H1 (cell line): Measurements from ENCODE around the gene UCN. TPM values are rescaled to one million over a fixed set of nuclear protein-coding genes. Genes with fewer than 3 reads are reported as not detected.

Experiments
- CTCF ChIA-PET: fragments of 300-600 bp; sonication (Branson Sonifier 250); formaldehyde crosslinking; loops from one replicate; lab custom pipeline; 2021; ENCODE audit not compliant: partially characterized antibody; lab: Charles Lee
- POLR2A ChIA-PET: fragments of 300-600 bp; sonication (Branson Sonifier 250); formaldehyde crosslinking; loops from one replicate; lab custom pipeline; 2021; ENCODE audit warnings: inconsistent platforms; ENCODE audit not compliant: partially characterized antibody; lab: Charles Lee
- DNase-seq, 2 experiments: peaks; one replicate each; pipeline versions ENCODE4 v3.0.0 to v3.0.0-alpha.2; 2010 to 2022; ENCODE audit warnings: low spot score in 2 of 2, low read depth in 1 of 2, mixed read lengths in 1 of 2
- FAIRE-seq: peaks from 2 replicates; lab custom pipeline; 2011; peaks lifted over from hg19 to GRCh38; lab: Jason Lieb, UNC
- H2AFZ ChIP-seq: 2 replicates; pipeline ENCODE4 v1.8.1; 2012; ENCODE audit warnings: low read length, inconsistent platforms
- H2AK5ac ChIP-seq: 2 replicates; pipeline ENCODE4 v1.6.1; 2013; ENCODE audit warnings: low read depth, low read length
- H2BK120ac ChIP-seq: replicated peaks from 2 replicates; pipeline ENCODE3; 2013; ENCODE audit warnings: low read depth, low read length, inconsistent platforms
- H2BK12ac ChIP-seq: 2 replicates; pipeline ENCODE4 v1.6.1; 2013; ENCODE audit warnings: low read depth, low read length
- H2BK15ac ChIP-seq: 2 replicates; pipeline ENCODE4 v1.6.1; 2013; ENCODE audit warnings: low read length
- H2BK20ac ChIP-seq: 2 replicates; pipeline ENCODE4 v1.6.1; 2013; ENCODE audit warnings: low read length
- H2BK5ac ChIP-seq: 2 replicates; pipeline ENCODE4 v1.6.1; 2013; ENCODE audit warnings: low read depth, low read length
- H3K14ac ChIP-seq: 2 replicates; pipeline ENCODE4 v1.6.1; 2013; ENCODE audit warnings: inconsistent platforms; ENCODE audit not compliant: insufficient read length
- H3K18ac ChIP-seq: 2 replicates; pipeline ENCODE4 v1.6.1; 2013; ENCODE audit warnings: low read length; ENCODE audit errors: extremely low read depth
- H3K23ac ChIP-seq: 2 replicates; pipeline ENCODE4 v1.6.1; 2013; ENCODE audit warnings: inconsistent platforms; ENCODE audit not compliant: insufficient read length
- H3K23me2 ChIP-seq: 2 replicates; pipeline ENCODE4 v1.6.1; 2013; ENCODE audit warnings: low read depth, low read length
- H3K27ac ChIP-seq: 2 replicates; pipeline ENCODE4 v1.6.1; 2011; ENCODE audit warnings: low read depth, low read length, inconsistent platforms
- H3K27me3 ChIP-seq, 4 experiments: replicated peaks in 1 of 4; 1 replicate in 1 of 4; 2 replicates in 3 of 4; pipeline versions ENCODE4 v1.6.1 to v1.8.1; 2011 to 2013; ENCODE audit warnings: low read length in 3 of 4, mild to moderate bottlenecking in 3 of 4, inconsistent platforms in 2 of 4, mixed read lengths in 2 of 4, moderate library complexity in 1 of 4; ENCODE audit not compliant: control insufficient read depth in 3 of 4, insufficient read depth in 3 of 4; ENCODE audit errors: extremely low read depth in 1 of 4
- H3K36me3 ChIP-seq, 4 experiments: 2 replicates each; pipeline versions ENCODE4 v1.6.1 to v1.8.1; 2011 to 2013; ENCODE audit warnings: mild to moderate bottlenecking in 4 of 4, low read length in 3 of 4, moderate library complexity in 2 of 4, control low read depth in 1 of 4, inconsistent platforms in 1 of 4; ENCODE audit not compliant: insufficient read depth in 4 of 4, control insufficient read depth in 2 of 4
- H3K4ac ChIP-seq: replicated peaks from 2 replicates; pipeline ENCODE3; 2013; ENCODE audit warnings: low read length, low read depth, mixed read lengths, inconsistent platforms; ENCODE audit not compliant: insufficient read length
- H3K4me1 ChIP-seq, 4 experiments: replicated peaks in 1 of 4; 1 replicate in 1 of 4; 2 replicates in 3 of 4; pipeline versions ENCODE4 v1.6.1 to v1.8.1; 2011 to 2013; ENCODE audit warnings: low read length in 3 of 4, inconsistent platforms in 2 of 4, mixed read lengths in 1 of 4; ENCODE audit not compliant: insufficient read depth in 4 of 4, control insufficient read depth in 3 of 4
- H3K4me2 ChIP-seq, 2 experiments: 2 replicates each; pipeline versions ENCODE4 v1.6.1 to v1.8.1; 2011 to 2013; ENCODE audit warnings: low read depth in 2 of 2, low read length in 2 of 2, control low read depth in 1 of 2, inconsistent platforms in 1 of 2, mild to moderate bottlenecking in 1 of 2; ENCODE audit not compliant: insufficient read depth in 1 of 2
- H3K4me3 ChIP-seq, 4 experiments: fragments of 200-600, 300-600 bp in 1 of 4; sonication (generic), shearing (Covaris generic), sonication (Bioruptor Twin) in 1 of 4; 2 replicates each; pipeline versions ENCODE4 v1.5.1 to v1.8.1; 2011 to 2016; ENCODE audit warnings: low read length in 4 of 4, low read depth in 3 of 4, control low read depth in 2 of 4, inconsistent platforms in 2 of 4, mild to moderate bottlenecking in 2 of 4, mixed read lengths in 1 of 4, moderate library complexity in 1 of 4; ENCODE audit not compliant: insufficient read depth in 2 of 4; ENCODE audit errors: extremely low read depth in 1 of 4
- H3K56ac ChIP-seq: replicated peaks from 2 replicates; pipeline ENCODE3; 2013; ENCODE audit warnings: low read depth, mild to moderate bottlenecking, mixed read lengths, low read length, inconsistent platforms; ENCODE audit not compliant: insufficient read length
- H3K79me1 ChIP-seq: 2 replicates; pipeline ENCODE4 v1.6.1; 2013; ENCODE audit warnings: low read depth, low read length, control low read depth
- H3K79me2 ChIP-seq, 2 experiments: 2 replicates each; pipeline versions ENCODE4 v1.6.1 to v1.8.1; 2012 to 2013; ENCODE audit warnings: low read length in 2 of 2, mild to moderate bottlenecking in 2 of 2, inconsistent platforms in 1 of 2; ENCODE audit not compliant: insufficient read depth in 2 of 2, control insufficient read depth in 1 of 2
- H3K9ac ChIP-seq, 4 experiments: replicated peaks in 1 of 4; 1 replicate in 1 of 4; 2 replicates in 3 of 4; pipeline versions ENCODE4 v1.6.1 to v1.8.1; 2011 to 2013; ENCODE audit warnings: low read depth in 3 of 4, low read length in 3 of 4, control low read depth in 2 of 4, mild to moderate bottlenecking in 2 of 4, moderate library complexity in 2 of 4, inconsistent platforms in 1 of 4; ENCODE audit errors: extremely low read depth in 1 of 4
- H3K9me3 ChIP-seq, 2 experiments: 2 replicates each; pipeline versions ENCODE4 v1.6.1 to v1.8.1; 2012 to 2013; ENCODE audit warnings: mild to moderate bottlenecking in 2 of 2, moderate library complexity in 2 of 2, control low read depth in 1 of 2, inconsistent platforms in 1 of 2, low read depth in 1 of 2, low read length in 1 of 2, mixed read lengths in 1 of 2; ENCODE audit not compliant: insufficient read depth in 2 of 2
- H4K20me1 ChIP-seq, 2 experiments: replicated peaks in 1 of 2; 2 replicates each; pipeline versions ENCODE3 to v1.8.1; 2011 to 2013; ENCODE audit warnings: inconsistent platforms in 2 of 2, low read length in 2 of 2, mild to moderate bottlenecking in 1 of 2; ENCODE audit not compliant: insufficient read depth in 2 of 2, control insufficient read depth in 1 of 2
- H4K5ac ChIP-seq: 2 replicates; pipeline ENCODE4 v1.6.1; 2013; ENCODE audit warnings: low read length, low read depth, mixed read lengths, inconsistent platforms; ENCODE audit not compliant: insufficient read length
- H4K8ac ChIP-seq: 2 replicates; pipeline ENCODE4 v1.8.0; 2013; ENCODE audit warnings: mild to moderate bottlenecking, moderate library complexity, low read length, inconsistent platforms; ENCODE audit not compliant: insufficient read depth; ENCODE audit errors: extremely low read depth
- H4K91ac ChIP-seq: replicated peaks from 2 replicates; pipeline ENCODE3; 2013; ENCODE audit warnings: low read length, mixed read lengths, inconsistent platforms; ENCODE audit not compliant: insufficient read length
- CHD2 ChIP-seq: IDR thresholded peaks from 2 replicates; pipeline ENCODE4 v1.6.1; 2012; ENCODE audit warnings: low read length, improper control_type of control experiment
- EZH2 ChIP-seq: fragments of 200-600 bp; sonication (generic); IDR thresholded peaks from 2 replicates; pipeline ENCODE4 v1.7.1; 2012; ENCODE audit warnings: low read depth, mild to moderate bottlenecking, moderate library complexity, low read length, inconsistent platforms; ENCODE audit not compliant: severe bottlenecking
- FOSL1 ChIP-seq: IDR thresholded peaks from 2 replicates; pipeline ENCODE4 v1.6.1; 2011; ENCODE audit warnings: mild to moderate bottlenecking, low read depth, low read length, moderate library complexity; ENCODE audit not compliant: insufficient read depth
- KDM4A ChIP-seq: IDR thresholded peaks from one replicate; pipeline ENCODE4 v1.7.1; 2012; ENCODE audit warnings: low read depth, mild to moderate bottlenecking, moderate library complexity, low read length, inconsistent platforms; ENCODE audit not compliant: severe bottlenecking
- NANOG ChIP-seq: IDR thresholded peaks from 2 replicates; pipeline ENCODE4 v1.6.1; 2011; ENCODE audit warnings: low read length, low read depth, mild to moderate bottlenecking, inconsistent platforms; ENCODE audit not compliant: insufficient read depth, poor library complexity, severe bottlenecking
- NRF1 ChIP-seq: IDR thresholded peaks from 2 replicates; pipeline ENCODE4 v1.6.1; 2011; ENCODE audit warnings: mild to moderate bottlenecking, low read depth, low read length, improper control_type of control experiment
- PHF8 ChIP-seq: fragments of 200-600 bp; sonication (generic); conservative IDR thresholded peaks from 2 replicates; pipeline ENCODE4 v1.7.1; 2012; ENCODE audit warnings: low read depth, mild to moderate bottlenecking, inconsistent platforms, low read length, moderate library complexity
- SAP30 ChIP-seq: fragments of 300-600 bp; sonication (generic); IDR thresholded peaks from 2 replicates; pipeline ENCODE4 v1.7.1; 2012; ENCODE audit warnings: low read length, moderate library complexity, mild to moderate bottlenecking, inconsistent platforms; ENCODE audit not compliant: insufficient read depth, insufficient replicate concordance
- SIRT6 ChIP-seq: IDR thresholded peaks from one replicate; pipeline ENCODE4 v1.7.1; 2012; ENCODE audit warnings: low read length, inconsistent platforms
- TAF1 ChIP-seq: IDR thresholded peaks from 2 replicates; pipeline ENCODE4 v1.6.1; 2011; ENCODE audit warnings: mild to moderate bottlenecking, low read depth, low read length
- WGBS, 2 experiments: shearing (Covaris generic) in 1 of 2; methylation state at CpG; one replicate each; pipeline versions ENCODE4 v1.1.6 to v1.1.7; 2013 to 2015; ENCODE audit warnings: low lambda C conversion rate in 2 of 2, mixed read lengths in 2 of 2, inconsistent platforms in 1 of 2, low coverage in 1 of 2, missing lambda C conversion rate in 1 of 2; ENCODE audit not compliant: insufficient replicate concordance in 2 of 2, insufficient coverage in 1 of 2, insufficient read length in 1 of 2; ENCODE audit errors: extremely low coverage in 1 of 2, missing lambda C conversion rate in 1 of 2; 5-methylcytosine and 5-hydroxymethylcytosine counted together
- polyA plus RNA-seq, 7 experiments: library from polyadenylated mRNA; depleted of rRNA in 3 of 7; stranded (reverse) in 5 of 7; unstranded in 2 of 7; fragments of >200 nt in 5 of 7; fragments of 200-250 nt in 2 of 7; gene quantifications; 1 replicate in 5 of 7; 2 replicates in 1 of 7; 4 replicates in 1 of 7; pipeline versions ENCODE4 v1.2.1 to v1.2.3, GENCODE V29; 2011 to 2013; ENCODE audit warnings: missing spikeins in 2 of 7, mixed read lengths in 2 of 7
- total RNA-seq: library from RNA; stranded (reverse); fragmentation: NEBNext Ultra II Directional; extraction: Animal tissue kit (Norgen Biotek cat#: 25700); gene quantifications from 2 replicates; pipeline ENCODE4 v1.2.1, GENCODE V29; 2021
- TF ChIP-seq, protein P1 (sequence below), 3 experiments: IDR thresholded peaks; 1 replicate in 2 of 3; 2 replicates in 1 of 3; pipeline versions ENCODE4 v1.5.1 to v1.6.1; 2011; ENCODE audit warnings: low read length in 3 of 3, mild to moderate bottlenecking in 3 of 3, inconsistent platforms in 2 of 3, low read depth in 1 of 3, moderate library complexity in 1 of 3; ENCODE audit not compliant: insufficient read depth in 1 of 3; ENCODE audit errors: control extremely low read depth in 1 of 3

The UCN gene
- total and polyA plus RNA-seq, 2 of the 8 experiments (the other 6 are each of a cell fraction or from before 2014, with no cell fraction given) = 0.35 TPM; not detected in 1

DNA sequence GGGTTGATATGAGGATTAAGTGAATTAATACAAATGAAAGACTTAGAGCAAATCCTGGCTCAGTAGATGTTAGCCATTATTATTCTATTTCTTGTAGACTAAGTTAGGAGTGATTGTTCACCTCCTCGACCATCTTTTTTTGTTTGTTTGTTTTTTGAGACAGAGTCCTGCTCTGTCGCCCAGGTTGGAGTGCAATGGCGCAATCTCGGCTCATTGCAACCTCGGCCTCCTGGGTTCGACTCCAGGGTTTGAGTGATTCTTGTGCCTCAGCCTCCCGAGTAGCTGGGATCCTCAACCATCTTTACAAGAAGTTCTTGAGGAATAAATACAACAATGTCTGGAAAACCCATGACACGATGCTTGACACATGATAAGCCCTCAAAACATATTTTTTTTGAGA, 13.3 kb downstream of the UCN start:
- no peaks in the 10 kb centered on the region for H3K79me1 ChIP-seq
- H4K8ac ChIP-seq = no peak overlapping the region
- CTCF ChIA-PET = interaction anchor here (1.5 to 20.2 kb wide), 4 partner anchors 6 to 76 kb away, joined by 4 to 413 read pairs (median 232); partner anchors contain the start of genes DNAJC5G and TRIM54
- no peak overlapping the region for H3K4me2 ChIP-seq
- no peak overlapping the region for H3K4ac ChIP-seq
- POLR2A ChIA-PET = interaction anchor here (0.6 to 1.4 kb wide), 2 partner anchors 8 to 50 kb away, joined by 3 read pairs; no protein-coding TSS in a partner anchor
- H3K79me2 ChIP-seq = no peaks in the 10 kb centered on the region
- H4K5ac ChIP-seq = no peak overlapping the region
- no peak overlapping the region for H3K9ac ChIP-seq
- no peak overlapping the region for H2BK15ac ChIP-seq
- H3K4me1 ChIP-seq = peaks cover 0 to 4% (median 2%) of the 10 kb centered on the region in 4 experiments; a peak in 3 of 7 replicates
- H2BK12ac ChIP-seq = no peak overlapping the region
- H4K20me1 ChIP-seq = no peaks in the 10 kb centered on the region
- H4K91ac ChIP-seq = no peak overlapping the region
- no peaks in the 10 kb centered on the region for H3K9me3 ChIP-seq
- H3K4me3 ChIP-seq = no peak overlapping the region
- H2AK5ac ChIP-seq = no peak overlapping the region
- FAIRE-seq = no peak
- no peak overlapping the region for H2BK5ac ChIP-seq
- H3K14ac ChIP-seq = no peak overlapping the region
- H2BK120ac ChIP-seq = no peak overlapping the region
- no peak overlapping the region for H2AFZ ChIP-seq
- H3K27me3 ChIP-seq = no peaks in the 10 kb centered on the region; a peak in 1 of 7 replicates
- H3K18ac ChIP-seq = no peak overlapping the region
- no peaks in the 10 kb centered on the region for H3K23me2 ChIP-seq
- H3K23ac ChIP-seq = no peak overlapping the region
- H3K56ac ChIP-seq = no peak overlapping the region
- WGBS, 2 experiments = 90% methylated on average over 8 of the region's 8 CpGs; no CpG with 5 or more reads in 1 of the 2 experiments
- no peak overlapping the region for H3K27ac ChIP-seq
- H3K36me3 ChIP-seq = no peaks in the 10 kb centered on the region
- no peak for DNase-seq
- no peak overlapping the region for H2BK20ac ChIP-seq
- TF ChIP-seq SAP30 (no peak), KDM4A (no peak), CHD2 (no peak), EZH2 (no peak), NANOG (no peak), FOSL1 (no peak), PHF8 (no peak), TAF1 (no peak), SIRT6 (no peak), NRF1 (no peak)
- TF ChIP-seq, protein P1, sequence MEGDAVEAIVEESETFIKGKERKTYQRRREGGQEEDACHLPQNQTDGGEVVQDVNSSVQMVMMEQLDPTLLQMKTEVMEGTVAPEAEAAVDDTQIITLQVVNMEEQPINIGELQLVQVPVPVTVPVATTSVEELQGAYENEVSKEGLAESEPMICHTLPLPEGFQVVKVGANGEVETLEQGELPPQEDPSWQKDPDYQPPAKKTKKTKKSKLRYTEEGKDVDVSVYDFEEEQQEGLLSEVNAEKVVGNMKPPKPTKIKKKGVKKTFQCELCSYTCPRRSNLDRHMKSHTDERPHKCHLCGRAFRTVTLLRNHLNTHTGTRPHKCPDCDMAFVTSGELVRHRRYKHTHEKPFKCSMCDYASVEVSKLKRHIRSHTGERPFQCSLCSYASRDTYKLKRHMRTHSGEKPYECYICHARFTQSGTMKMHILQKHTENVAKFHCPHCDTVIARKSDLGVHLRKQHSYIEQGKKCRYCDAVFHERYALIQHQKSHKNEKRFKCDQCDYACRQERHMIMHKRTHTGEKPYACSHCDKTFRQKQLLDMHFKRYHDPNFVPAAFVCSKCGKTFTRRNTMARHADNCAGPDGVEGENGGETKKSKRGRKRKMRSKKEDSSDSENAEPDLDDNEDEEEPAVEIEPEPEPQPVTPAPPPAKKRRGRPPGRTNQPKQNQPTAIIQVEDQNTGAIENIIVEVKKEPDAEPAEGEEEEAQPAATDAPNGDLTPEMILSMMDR (IDR thresholded peaks at IDR 0.05; ENCODE audit: control extremely low read depth in 1 of 3, insufficient read depth in 1 of 3, low read depth in 1 of 3, low read length in 3 of 3) = no peak
